GM18907 (cell line): ENCODE data around the gene KCNQ1.

Experiments
- ATAC-seq: cut with Tn5 transposase; IDR thresholded peaks from one replicate; pipeline ENCODE4 v1.9.1; 2021; ENCODE audit warnings: mild to moderate bottlenecking, moderate library complexity; ENCODE audit not compliant: unreplicated experiment

KCNQ1 gene

DNA sequence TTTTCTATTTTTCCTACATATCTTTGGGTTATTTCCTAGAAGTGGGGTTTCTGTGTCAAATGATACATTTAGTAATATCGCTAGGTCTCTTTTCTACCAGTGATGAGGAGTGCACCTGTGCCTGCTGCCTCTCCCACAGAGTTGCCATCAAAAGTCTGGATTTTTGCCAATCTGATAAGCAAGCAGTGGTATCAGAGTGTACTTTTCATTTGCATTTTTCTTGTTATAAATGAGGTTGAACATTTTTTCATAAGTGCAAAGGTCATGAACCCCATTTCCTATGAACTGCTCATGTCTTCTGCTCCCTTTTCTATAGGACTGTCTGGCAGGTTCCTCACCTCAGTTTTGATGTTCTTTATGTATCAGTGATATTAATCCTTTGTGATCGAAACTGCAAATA, 2.2 kb upstream of the KCNQ1 start:
- no peak for ATAC-seq

DNA sequence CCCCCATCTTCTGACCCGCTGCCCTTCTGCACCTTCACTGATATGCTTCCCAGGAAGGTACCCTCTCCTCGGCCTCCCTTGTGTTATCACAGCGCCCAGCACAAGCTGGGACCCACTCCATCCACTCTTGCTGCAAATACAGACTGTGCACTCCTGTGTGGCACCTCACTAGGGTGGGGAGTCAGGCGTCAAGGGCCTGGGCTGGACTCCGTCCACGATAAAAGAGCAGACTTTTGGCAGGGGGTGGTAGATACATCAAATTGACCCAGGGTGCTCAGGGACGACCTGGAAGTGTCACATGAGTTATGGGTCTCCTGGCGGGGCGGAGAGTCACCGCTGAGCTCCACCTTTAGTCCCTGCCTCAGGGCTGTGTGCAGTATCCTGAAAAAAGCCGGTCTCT, 1.4 kb upstream of the KCNQ1 start:
- no peak for ATAC-seq

DNA sequence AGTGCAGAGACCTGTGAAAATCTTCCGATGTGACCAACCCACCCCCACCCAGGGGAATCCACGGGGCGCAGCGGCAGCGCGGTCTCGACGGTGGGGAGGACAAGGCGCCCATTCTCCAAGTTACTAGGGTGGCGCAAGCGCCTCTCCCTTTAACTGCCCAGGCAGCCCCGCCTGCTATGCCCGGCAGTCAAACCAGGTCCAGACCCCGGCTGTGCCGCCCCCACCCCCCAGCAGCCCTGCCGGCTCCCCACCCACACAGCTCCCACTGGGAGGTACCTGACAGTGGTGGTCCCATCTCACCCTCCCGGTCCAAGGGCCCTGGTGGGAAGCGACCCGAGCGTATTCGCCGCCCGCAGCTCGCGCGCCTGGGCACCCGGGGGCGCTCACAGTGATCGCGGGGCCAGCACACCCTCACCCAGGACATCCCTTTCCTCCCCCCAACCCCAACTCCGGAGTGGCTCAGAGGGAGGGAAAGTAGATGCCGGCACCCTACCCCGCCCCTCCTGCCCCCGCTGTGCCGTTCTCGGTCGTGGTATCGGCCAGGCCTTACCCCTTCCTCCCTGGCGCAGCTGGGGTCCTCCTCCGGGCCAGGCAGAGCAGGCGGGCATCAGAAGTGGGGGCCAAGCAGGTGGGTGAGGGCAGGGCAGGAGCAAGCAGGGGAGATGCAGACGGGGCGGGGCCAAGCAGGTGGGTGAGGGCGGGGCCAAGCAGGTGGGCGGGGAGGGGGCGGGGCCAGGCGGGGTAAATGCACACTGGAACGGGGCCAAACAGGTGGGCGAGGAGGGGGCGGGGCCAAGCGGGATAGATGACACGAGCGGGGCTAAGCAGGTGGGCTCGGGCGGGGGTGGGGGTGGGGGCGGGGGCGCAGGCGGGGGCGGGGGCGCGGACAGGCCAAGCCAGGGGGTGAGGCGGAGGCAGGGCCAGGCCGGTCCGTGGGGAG, 657 bp upstream of the KCNQ1 start, which contains the start of gene TRPM5:
TSS of gene TRPM5 (minus strand) at position 634 of the 940 bp plus-strand sequence. CDS start 21,478 bp downstream, outside the sequence.
- ATAC-seq: no peak

DNA sequence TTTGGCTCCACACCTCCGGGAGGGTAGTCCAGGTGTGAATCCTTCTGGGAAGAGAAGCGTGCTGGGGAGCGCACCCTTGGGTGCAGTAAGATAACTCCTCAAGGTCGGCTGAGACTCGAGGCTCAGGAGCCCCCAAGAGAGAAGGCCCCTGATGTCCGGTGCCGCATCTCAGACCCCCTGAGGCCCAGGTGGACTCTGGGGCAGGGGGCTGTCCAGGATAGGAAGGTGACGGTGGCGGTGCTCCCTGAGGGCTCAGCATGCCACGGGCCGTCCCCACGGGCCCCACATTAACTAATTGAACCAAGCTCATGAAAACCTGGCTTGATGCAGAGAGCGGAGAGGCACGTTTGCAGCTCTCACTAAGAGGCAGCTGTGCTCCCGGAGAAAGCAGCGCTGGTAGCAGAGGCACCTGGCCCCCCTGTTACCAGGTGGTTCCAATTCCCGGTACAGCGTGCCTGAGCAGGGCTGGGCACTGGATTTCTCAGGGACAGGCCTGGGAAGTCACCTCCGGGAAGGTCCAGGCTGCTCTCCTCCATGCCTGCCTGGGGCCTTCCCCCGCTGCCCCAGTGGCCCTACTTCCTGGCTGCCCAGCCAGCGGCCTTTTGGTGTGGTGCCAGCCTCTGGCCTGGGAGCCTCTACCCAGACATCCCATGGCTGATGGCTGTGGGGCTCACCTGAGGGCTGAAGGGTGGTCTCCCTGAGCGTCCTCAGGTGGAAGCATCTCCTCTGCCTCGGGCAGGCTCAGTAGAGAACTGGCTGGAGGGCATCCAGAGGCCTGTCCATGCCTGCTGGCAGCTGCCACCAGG, 1.1 kb downstream of the KCNQ1 start:
- ATAC-seq: no peak

DNA sequence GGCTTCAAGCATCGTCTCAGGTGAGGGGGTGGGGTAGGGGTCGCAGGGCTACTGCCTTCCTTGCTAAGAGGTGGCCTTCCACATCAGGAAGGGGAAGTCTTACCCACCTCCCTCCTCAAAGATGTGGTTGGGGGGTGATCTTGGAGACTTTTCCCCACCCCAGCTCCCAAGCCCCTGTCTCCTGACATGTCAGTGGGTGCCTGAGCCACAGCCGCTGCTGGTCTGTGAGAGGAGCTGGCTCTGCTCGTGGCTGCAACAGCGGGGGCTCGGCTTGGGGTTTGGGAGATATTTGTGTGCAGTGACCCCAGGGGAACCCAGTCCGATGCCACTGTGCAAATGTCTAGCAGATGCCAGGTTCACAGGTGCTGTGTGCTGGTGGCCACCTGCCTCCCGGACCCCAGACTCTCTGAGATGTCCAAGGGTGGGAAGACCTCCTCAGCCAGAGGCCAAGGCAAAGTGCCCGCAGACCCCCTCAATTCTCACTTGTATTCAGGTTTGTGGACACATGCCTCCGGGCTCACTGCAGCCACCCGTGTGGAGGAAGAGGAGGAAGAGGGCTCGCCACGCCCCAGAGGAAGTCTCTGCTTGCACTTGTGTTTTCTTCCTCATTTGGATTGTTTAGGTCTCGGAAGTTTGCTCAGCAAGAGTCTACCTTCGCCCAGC, 1.9 kb downstream of the KCNQ1 start:
- no peak for ATAC-seq

DNA sequence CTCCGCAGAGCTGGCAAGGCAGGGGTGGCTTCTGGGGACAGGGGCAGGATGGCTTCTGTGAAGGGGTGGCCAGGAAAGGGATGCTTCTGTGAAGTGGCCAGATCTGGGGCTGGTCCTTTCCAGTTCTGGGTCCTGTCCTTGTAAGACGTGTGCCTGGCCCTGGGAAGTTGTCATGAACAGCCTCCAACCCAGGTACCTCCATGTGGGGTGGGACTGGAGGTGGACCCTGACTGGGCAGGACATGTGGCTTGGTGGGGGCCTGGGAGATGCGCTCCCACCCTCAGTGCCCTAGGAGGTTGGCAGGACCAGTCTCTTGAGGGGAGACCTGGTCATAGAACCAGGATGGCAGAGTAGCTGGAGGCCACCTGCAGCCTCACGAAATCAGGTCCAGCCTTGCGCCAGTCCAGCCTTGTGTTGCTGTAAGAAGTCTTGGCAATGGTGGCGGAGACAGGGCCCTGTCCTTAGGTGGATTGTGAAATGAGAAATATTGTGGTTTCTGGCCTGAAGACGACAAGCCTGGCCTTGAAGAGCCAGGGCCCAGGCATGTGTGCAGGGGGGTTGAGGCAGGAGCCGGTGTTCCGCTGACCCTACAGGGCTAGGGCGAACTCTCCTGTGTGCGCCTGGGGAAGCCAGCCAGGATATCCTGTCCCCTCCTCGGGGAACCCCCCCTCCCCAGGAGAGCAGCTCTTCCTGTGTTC, 2.6 kb downstream of the KCNQ1 start:
- no peak for ATAC-seq

DNA sequence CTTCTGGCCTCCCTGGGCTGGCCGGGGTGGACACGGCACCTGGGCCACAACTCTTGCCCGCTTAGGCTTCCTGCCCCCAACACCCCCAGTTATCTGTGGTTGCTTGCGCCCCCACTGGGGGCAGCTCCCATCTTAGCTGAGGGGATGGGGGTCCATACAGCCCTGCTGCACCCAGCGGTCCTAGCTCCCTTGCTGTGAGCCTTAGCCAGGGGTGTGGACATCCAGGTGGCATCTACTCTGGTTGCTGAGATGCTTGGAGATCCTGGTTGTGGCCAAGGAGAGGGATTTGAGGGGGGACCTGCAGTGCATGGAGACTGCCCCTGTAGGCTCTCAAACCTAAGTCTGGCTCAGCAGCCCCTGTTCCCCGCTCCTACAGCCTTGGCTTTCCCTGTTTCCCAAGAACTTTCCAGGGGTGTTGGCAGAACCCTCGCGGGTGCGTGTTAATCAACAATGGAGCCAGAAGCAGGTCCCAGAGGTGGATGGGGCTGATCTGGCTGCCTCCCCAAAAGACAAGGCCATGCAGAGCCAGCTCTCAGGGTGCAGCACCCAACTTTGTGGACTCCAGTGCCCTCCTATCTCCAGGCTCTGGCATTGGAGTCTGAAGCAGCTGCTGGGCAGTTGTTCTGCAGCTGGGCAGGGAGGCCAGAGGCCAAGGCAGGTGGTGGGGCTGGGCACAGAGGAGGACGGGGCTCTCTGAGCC, 3.3 kb downstream of the KCNQ1 start:
- no peak for ATAC-seq

DNA sequence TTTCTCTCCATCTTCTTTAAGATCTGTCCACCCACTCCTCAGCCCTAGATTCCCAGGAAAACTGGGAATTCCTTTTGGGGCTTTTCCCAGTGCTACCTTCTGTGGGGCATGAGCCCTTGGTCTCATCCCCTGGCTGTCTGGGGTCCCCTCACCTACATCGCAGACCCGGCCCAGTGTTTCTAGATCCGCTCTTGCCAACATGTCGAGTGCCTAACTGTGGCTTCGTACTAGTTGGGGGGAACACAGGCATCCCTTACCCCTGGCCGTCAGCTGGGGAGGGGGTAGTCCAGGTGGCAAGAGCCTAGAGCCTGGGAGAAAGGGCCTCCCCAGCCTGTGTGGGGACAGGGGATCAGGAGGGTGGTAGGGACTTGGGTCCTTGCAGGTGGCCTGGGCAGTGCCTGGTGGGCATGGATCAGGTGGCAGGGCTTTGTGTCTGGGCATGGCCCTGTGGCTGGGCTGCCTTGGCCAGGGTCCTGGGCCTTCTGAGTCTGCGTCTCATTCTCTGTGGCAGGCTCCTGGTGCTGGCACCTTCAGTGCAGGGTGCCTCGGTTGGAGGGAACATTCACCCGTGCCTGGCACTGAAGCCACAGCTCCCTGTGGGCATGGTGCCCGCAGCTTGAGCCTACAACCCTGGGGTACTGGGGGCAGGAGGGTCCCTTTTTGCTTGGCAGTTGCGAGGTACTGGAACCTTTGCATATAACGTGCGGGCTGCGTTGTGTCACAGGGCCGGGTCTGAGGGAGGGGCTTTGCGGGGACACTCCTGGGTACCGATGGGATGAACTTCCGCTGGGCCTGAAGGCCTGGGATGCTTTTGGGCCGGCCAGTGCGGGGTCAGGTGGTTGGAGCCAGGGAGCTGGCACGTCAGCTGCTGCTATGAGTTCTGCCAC, 4.1 kb downstream of the KCNQ1 start:
- ATAC-seq: no peak

DNA sequence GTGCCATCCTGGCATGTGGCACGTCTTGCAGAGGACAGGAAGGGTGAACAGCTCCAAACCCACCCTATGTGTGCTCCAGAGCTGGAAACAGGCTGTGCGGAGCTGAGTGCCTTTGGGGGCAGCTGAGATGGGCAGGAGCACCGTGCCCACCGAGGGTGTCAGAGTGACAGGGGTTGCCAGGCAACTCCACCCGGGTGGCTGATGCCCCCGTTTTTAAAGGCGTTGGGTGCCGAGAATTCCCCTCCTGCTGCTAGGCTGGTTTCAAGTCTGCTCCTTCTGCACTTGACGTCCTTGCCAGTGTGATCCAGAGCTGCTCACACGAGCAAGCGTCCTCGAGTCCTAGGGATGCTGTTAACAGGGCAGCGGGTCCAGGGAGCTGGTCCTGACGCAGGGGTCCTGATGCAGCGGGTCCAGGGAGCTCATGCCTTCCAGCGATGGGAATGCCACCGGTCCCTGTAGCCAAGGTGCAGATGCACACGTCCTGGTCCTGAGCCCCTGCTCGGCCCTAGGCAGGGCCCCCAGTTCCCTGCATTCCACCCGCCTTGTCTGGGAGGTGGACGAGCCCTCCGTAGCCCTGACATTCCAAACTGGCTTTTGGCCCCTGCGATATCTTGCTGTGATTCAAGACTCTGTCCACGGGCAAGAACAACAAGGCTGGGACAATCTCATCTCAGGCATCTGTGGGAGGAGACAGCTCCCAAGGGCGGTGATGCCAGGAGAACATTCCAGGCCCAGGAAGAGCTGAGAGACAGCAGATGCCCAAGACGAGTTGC, 4.9 kb downstream of the KCNQ1 start:
- ATAC-seq: no peak

DNA sequence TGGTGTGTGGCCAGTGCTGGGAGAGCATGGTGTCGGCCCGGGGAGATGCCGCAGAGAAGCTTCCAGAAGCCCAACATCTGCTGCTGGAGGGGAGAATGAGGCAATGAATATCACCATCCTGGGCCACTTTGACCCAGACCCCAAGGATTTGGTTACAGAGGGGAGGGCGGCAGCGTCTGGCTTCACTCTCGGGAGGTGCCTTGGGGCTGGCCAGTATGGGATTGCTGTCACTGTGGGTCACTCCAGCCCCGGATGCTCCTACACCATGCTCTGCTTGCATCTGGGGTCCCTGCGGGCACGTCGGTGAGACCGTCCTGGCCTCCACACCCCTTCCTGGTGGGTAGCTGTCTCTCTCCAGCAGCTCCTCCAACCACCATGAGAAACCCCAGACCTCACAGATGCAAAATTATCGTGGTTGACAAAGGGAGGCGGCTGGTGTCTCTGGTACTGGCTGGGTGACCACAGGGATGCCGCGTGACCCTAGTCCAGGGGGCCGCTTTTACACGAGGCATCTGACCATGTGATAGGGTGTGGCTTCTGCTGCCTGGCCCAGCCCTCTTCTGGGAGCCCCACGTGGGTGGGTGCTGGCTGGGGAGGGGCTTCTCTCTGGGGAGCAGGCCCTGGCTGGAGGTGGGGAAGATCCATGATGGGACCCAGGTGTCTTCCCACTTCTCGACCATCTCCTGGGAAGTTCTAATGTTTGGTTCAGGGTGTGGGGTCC, 5.7 kb downstream of the KCNQ1 start:
- ATAC-seq: no peak

DNA sequence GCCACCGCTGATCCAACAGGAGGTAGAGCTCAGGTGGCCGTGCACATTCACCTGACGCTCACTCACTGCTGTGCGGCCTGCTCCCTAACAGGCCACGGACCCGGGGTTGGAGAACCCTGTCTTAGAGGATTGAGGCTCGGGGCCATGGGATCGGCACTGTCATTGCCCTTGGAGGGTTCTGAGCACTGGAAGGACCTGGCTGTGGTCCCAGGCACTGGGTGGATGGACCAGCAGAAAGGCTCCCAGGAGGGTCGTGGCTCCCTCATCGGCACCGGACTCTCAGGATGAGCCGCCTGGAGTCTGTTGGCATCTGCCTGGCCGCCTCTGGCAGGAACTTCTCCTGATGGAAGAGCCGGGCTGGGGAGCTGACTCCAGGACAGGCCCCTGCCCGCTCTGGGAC, 6.5 kb downstream of the KCNQ1 start:
- ATAC-seq: no peak

DNA sequence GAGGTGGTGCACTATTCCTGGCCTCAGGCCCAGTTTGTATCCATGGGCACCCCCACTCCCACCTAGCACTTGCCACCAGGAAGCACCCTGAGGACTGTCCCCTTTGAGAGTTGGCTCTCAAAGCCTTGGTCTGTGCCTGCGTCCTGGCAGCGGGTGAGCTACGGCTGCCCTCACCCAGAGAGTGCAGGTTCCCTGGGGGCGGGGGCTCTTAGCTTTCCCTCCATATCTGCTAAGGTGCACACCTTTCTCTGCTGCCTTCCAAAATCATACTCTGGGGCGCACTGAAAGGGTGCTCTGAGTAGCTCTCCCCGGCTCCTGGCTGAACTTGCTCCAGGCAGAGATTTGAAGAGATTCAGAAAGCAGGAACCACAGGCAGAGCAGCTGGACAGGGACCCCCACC, 7.1 kb downstream of the KCNQ1 start:
- no peak for ATAC-seq

DNA sequence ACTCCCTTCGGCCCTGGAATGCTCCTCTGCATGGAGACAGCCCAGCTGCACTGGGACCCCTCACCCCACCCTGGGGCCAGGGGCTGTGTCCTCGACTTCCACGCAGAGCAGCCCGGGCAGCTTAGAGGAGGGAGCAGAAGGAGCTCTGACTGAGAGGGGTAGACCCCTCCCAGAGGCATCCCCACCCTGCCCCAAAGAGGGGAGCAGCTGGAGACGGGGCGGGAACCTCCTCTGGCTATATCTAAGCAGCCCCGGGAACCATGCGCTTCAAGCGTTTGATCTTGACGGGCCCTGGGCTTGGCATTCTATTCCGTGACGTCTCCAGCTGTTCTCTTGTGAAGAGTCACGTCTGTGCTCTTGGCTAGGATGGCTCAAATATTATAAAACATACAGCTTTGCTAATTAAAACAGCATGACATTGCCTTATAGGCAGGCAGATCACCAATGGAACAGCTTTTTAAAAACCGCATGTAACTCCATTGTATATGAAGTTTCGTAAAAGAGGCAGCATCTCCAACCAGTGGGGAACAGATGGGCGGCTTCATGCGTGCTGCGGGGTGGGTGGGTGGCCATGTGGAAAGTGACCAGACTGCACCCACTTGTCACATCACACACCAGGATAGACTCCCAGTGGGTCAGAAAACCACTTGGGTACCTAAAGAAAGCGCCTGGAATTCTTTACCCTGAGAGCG, 7.7 kb downstream of the KCNQ1 start:
- ATAC-seq: no peak

DNA sequence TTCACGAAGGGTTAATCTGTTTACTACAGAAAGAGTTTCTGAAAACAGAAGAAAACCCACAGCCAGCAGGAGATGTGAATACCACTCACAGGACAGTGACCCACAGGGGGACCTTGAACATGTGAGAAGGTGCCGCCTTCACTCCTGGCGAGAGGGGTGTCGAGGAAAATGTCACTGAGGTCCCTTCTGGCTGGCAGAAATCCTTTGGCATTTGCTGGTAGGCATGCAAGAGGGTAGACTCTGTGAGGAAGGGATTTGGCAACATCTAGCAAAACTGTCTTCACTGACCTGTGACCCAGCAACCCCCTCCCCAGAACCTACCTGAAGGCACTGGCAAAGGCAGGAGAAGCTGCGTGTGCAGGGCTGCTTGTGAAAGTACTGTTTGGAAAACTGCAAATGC, 8.6 kb downstream of the KCNQ1 start:
- no peak for ATAC-seq

DNA sequence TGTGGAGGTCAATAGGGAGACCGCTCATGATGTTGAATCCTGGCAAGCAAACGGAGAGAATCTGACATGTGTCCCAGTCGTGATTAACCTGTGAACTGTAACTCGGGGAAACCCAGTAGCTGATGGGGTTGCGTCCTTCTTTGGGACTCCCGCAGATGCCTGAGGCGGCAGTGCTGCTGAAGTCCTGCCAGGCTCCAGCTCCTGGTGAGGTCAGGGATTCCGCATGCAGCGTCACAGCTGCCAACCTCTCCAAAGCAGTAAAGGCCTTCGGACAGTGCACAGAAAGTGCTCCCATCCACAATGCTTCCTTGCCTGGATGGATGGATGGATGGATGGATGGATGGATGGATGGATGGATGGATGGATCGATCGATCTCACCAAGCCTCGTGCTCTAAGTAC, 13.5 kb downstream of the KCNQ1 start:
- ATAC-seq: no peak

DNA sequence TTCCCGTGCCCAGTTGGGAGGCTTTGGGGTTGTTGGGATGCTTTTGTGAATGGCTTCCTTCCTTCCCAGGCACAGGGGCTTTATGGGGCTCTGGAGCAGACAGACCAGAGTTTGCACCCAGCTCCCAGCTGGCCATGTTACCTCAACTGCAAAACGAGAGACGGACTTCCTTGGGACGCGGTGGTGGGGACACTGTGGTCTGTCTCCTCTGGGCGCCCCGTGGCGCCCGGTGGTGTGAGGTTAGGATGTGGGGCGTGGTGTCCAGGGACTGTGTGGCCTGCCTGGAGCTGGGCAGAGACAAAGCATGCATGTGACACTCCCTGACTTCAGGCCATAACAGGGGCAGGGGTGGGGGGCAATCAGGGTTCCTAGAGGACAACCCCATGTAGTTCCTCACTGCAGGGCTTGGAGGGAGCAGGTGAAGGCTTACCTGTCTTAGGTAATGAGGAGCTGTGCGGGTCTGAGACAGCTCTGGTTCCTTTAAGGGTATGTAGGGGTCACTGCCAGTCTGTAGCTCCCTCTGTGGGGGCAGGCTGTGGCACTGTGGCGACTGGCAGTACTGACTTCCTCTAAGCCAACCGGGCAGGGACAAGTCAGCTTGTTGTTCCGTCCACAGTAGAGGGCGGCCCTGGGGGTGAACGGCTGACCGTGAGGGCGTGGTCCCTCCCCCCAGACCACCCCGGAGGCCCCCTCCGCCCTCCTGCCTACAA, 14.4 kb downstream of the KCNQ1 start:
- ATAC-seq: no peak
